HG02623 (cell line): ENCODE data around the gene MAD2L1.

Experiments
- ATAC-seq: cut with Tn5 transposase; IDR thresholded peaks from one replicate; pipeline ENCODE4 v1.9.1; 2021; ENCODE audit warnings: moderate library complexity; ENCODE audit not compliant: unreplicated experiment

The MAD2L1 gene

GRCh38 chr4:120007191-120007871 is 59.3 kb downstream of the MAD2L1 start:
- ATAC-seq = no peak
